Epithelial cell of esophagus (primary cell): Measurements from ENCODE around the gene HAPLN3.

Source experiments
- DNase-seq: peaks from one replicate; pipeline ENCODE4 v3.0.0; 2010; ENCODE audit warnings: low read depth
- H3K4me3 ChIP-seq: 2 replicates; pipeline ENCODE4 v1.5.1; 2011; ENCODE audit warnings: mild to moderate bottlenecking, low read length, control low read depth
- CTCF ChIP-seq: IDR thresholded peaks from 2 replicates; pipeline ENCODE4 v1.5.1; 2011; ENCODE audit warnings: low read depth, mild to moderate bottlenecking, low read length, control low read depth, inconsistent platforms; ENCODE audit not compliant: insufficient read depth; ENCODE audit errors: missing control alignments

The HAPLN3 gene

GRCh38 chr15:88832820-88833730 is 62.3 kb downstream of the HAPLN3 start:
- DNase-seq: no peak
- TF ChIP-seq CTCF: no peak
- no peak overlapping the region for H3K4me3 ChIP-seq

GRCh38 chr15:88830016-88830415 is 65.3 kb downstream of the HAPLN3 start:
- no peak for DNase-seq
- no peak for TF ChIP-seq CTCF
- no peak overlapping the region for H3K4me3 ChIP-seq

GRCh38 chr15:88828791-88829190 is 66.6 kb downstream of the HAPLN3 start:
- H3K4me3 ChIP-seq: no peak overlapping the region
- no peak for TF ChIP-seq CTCF
- DNase-seq: no peak
